Vagina (tissue), 2 donors: ENCODE measurements around the gene ZC3H4. TPM values are rescaled to one million over a fixed set of nuclear protein-coding genes. Genes with fewer than 3 reads are reported as not detected.

Experiments
- DNase-seq, 2 donors: peaks; one replicate each; pipeline ENCODE4 v3.0.0-alpha.2; 2017; ENCODE audit errors: extremely low spot score in 2 of 2
- H3K27ac ChIP-seq: fragments of 200-600 bp; sonication (generic); one replicate; pipeline ENCODE4 v1.5.1; 2019
- H3K27me3 ChIP-seq: fragments of 200-600 bp; sonication (generic); one replicate; pipeline ENCODE4 v1.5.1; 2019
- H3K36me3 ChIP-seq, 2 donors: fragments of 200-600 bp; sonication (generic); one replicate each; pipeline ENCODE4 v1.5.1; 2017 to 2019
- H3K4me1 ChIP-seq: fragments of 200-600 bp; sonication (generic); one replicate; pipeline ENCODE4 v1.5.1; 2019
- H3K4me3 ChIP-seq, 2 donors: fragments of 200-600 bp; sonication (generic); 1 replicate in 1 of 2; 2 replicates in 1 of 2; pipeline ENCODE4 v1.5.1; 2016 to 2019
- H3K9me3 ChIP-seq: fragments of 200-600 bp; sonication (generic); one replicate; pipeline ENCODE4 v1.5.1; 2019
- CTCF ChIP-seq, 3 experiments: fragments of 450-650 bp in 2 of 3; fragments of 200-600 bp in 1 of 3; sonication (generic) in 1 of 3; IDR thresholded peaks; one replicate each; pipeline ENCODE4 v1.5.1; 2017 to 2019; ENCODE audit warnings: antibody characterized with exemption in 3 of 3, mild to moderate bottlenecking in 2 of 3, moderate library complexity in 2 of 3
- POLR2A ChIP-seq, 2 donors: fragments of 450-650 bp; IDR thresholded peaks; one replicate each; pipeline ENCODE4 v1.6.1; 2017; ENCODE audit warnings: antibody characterized with exemption in 2 of 2, mild to moderate bottlenecking in 2 of 2, moderate library complexity in 2 of 2
- POLR2AphosphoS5 ChIP-seq, 2 donors: sonication (generic); formaldehyde crosslinking; IDR thresholded peaks; one replicate each; pipeline ENCODE4 v1.9.0; 2017; ENCODE audit warnings: antibody characterized with exemption in 2 of 2, mild to moderate bottlenecking in 2 of 2, low read depth in 1 of 2; ENCODE audit not compliant: insufficient read depth in 1 of 2
- intact Hi-C: fragments of 100-400 bp; cut with DNase I; formaldehyde crosslinking; loops from one replicate; pipeline ENCODE4 v1.15.1; 2023
- total RNA-seq: library from RNA; depleted of rRNA; stranded (reverse); fragments of >200 nt; gene quantifications from one replicate; pipeline ENCODE4 v1.2.3, GENCODE V29; 2016

Gene ZC3H4
- total RNA-seq, 1 donor from 2014 or later = 21.9 TPM

GRCh38 chr19:47129579-47129978 lies 16.0 kb upstream of the ZC3H4 start:
- H3K36me3 ChIP-seq = no peaks in the 10 kb centered on the region
- no peaks in the 10 kb centered on the region for H3K27me3 ChIP-seq
- H3K27ac ChIP-seq = no peak overlapping the region
- no peak overlapping the region for H3K4me3 ChIP-seq
- intact Hi-C loops = loop anchor here (2.0 kb wide), 1 partner anchor 51 kb away; no protein-coding TSS in a partner anchor
- TF ChIP-seq CTCF (IDR thresholded peaks at IDR 0.05) (no peak), POLR2A (IDR thresholded peaks at IDR 0.05) (no peak), POLR2AphosphoS5 (IDR thresholded peaks at IDR 0.05; ENCODE audit: insufficient read depth in 1 of 2, low read depth in 1 of 2) (no peak)
- H3K4me1 ChIP-seq = peaks cover 34% of the 10 kb centered on the region
- DNase-seq = no peak
- H3K9me3 ChIP-seq = no peaks in the 10 kb centered on the region

DNA sequence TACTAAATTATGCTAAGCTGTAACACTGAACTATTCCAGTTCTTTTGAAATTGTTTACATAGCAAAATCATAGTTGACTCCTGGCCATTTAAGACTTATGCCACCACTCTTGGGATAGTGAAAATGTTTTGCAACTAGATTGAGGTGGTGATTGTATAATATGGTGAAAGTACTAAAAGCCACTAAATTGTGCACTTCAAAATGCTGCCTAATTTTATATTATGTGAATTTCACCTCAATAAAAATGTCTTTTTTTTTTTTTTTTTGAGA lies 12.0 kb upstream of the ZC3H4 start:
- H3K27ac ChIP-seq = no peak overlapping the region
- no peak for TF ChIP-seq POLR2AphosphoS5 (IDR thresholded peaks at IDR 0.05; ENCODE audit: insufficient read depth in 1 of 2, low read depth in 1 of 2)
- TF ChIP-seq CTCF (IDR thresholded peaks at IDR 0.05) = no peak
- TF ChIP-seq POLR2A (IDR thresholded peaks at IDR 0.05) = no peak
- intact Hi-C loops = no loop called here

DNA sequence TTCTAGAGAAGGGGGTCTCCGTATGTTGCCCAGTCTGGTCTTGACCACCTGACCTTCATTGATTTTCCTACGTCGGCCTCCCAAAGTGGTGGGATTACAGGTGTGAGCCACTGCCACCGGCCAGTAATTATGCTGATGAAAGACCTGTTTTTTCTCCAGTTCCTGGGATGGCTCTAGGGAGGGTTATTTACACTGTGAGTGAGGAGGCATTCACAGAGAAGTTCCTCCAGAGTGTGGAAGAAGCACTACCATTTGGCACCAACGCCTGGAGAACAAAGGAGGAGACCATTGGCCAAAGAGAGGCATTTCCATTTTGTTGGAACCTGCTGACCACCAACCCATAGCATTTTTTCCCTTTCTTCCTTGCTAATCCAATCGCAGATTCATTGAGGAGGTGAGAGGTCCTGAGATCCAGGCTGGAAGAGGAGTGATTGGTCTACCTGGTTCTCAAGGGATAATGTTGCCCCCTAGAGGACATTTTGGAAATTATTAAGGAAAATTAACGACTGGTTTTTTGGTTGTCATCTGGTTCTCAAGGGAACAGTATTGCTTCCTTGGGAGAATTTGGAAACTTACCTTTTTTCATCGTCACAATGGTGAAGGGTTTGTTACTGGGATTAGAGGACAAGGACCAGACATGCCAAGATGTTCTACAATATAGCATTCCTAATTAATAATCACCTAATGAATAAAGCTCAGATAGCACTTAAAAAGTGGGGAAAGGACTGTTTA lies 11.5 kb upstream of the ZC3H4 start:
- intact Hi-C loops = no loop called here
- TF ChIP-seq CTCF (IDR thresholded peaks at IDR 0.05) (peak in 2 of 3 experiments; percentile 86), POLR2A (IDR thresholded peaks at IDR 0.05) (no peak), POLR2AphosphoS5 (IDR thresholded peaks at IDR 0.05; ENCODE audit: insufficient read depth in 1 of 2, low read depth in 1 of 2) (peak in 1 of 2 donors; percentile 63)
- no peaks in the 10 kb centered on the region for H3K9me3 ChIP-seq
- no peaks in the 10 kb centered on the region for H3K4me1 ChIP-seq
- H3K27ac ChIP-seq = no peak overlapping the region
- DNase-seq = no peak
- H3K4me3 ChIP-seq = no peak overlapping the region
- H3K36me3 ChIP-seq = no peaks in the 10 kb centered on the region
- H3K27me3 ChIP-seq = no peaks in the 10 kb centered on the region

More for the DNA sequence above, 12.0 kb upstream of the ZC3H4 start:
- Histone ChIP-seq H3K9me3 (no peaks in the 10 kb centered on the region), H3K4me1 (no peaks in the 10 kb centered on the region), H3K4me3 (no peak overlapping the region), H3K27me3 (no peaks in the 10 kb centered on the region), H3K36me3 (no peaks in the 10 kb centered on the region)
- DNase-seq = no peak

GRCh38 chr19:47123406-47123805 lies 9.8 kb upstream of the ZC3H4 start:
- Histone ChIP-seq H3K27me3 (no peaks in the 10 kb centered on the region), H3K27ac (no peak overlapping the region), H3K4me3 (no peak overlapping the region), H3K4me1 (no peaks in the 10 kb centered on the region), H3K36me3 (no peaks in the 10 kb centered on the region), H3K9me3 (no peaks in the 10 kb centered on the region)
- TF ChIP-seq POLR2AphosphoS5 (IDR thresholded peaks at IDR 0.05; ENCODE audit: insufficient read depth in 1 of 2, low read depth in 1 of 2) (no peak), CTCF (IDR thresholded peaks at IDR 0.05) (no peak), POLR2A (IDR thresholded peaks at IDR 0.05) (no peak)
- intact Hi-C loops = no loop called here
- no peak for DNase-seq
